ENCODE results near the gene ZNF536. TPM values are rescaled to one million over a fixed set of nuclear protein-coding genes. Genes with fewer than 3 reads are reported as not detected.

The ZNF536 gene
- total RNA-seq, 1 experiment from 2014 or later = not detected

DNA sequence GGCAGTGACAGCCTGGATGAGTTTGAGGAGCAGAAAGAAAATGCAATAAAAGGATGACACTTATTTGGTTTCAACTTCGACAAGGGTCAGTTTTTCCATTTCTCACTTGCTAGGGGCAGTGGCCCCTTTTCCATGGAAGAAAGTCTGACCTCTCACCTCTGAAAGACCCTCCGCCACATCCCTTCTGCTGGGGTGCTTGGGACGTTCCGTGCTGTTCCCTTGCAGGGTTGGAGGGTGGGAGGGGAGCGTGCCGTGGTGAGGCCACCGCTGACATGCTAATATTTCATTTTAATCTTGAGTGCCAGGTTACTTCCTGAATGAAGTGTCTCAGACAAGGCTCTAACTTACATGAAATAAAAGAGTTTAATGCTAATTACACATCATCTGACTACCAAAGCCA, 5.2 kb upstream of the ZNF536 start:
- no peaks in the 10 kb centered on the region for H3K9me3 ChIP-seq (ENCODE audit: control insufficient read depth, low read depth, low read length)
- Mint-ChIP-seq H3K9me3 (no peaks in the 10 kb centered on the region; a peak in 1 of 5 replicates), H3K27ac (peak overlapping the region in 1 of 3 experiments; percentile 45; a peak in 1 of 7 replicates), H3K4me3 (no peak overlapping the region), H3K4me1 (peaks cover 21 to 23% of the 10 kb centered on the region in 2 experiments), H3K27me3 (ENCODE audit: low read depth) (peaks cover 15% of the 10 kb centered on the region), H3K36me3 (ENCODE audit: insufficient read depth in 1 of 3, low read depth in 3 of 3) (no peaks in the 10 kb centered on the region)
- H3K14ac ChIP-seq (ENCODE audit: insufficient read depth, low read length) = no peak overlapping the region
- no peak overlapping the region for H3K18ac ChIP-seq (ENCODE audit: insufficient read length, low read depth, low read length)
- no peak overlapping the region for H2BK15ac ChIP-seq (ENCODE audit: low read depth, low read length)
- H4K20me1 ChIP-seq (ENCODE audit: control insufficient read depth, insufficient read depth, insufficient read length) = no peaks in the 10 kb centered on the region
- H3K4ac ChIP-seq (ENCODE audit: low read depth, low read length) = no peak overlapping the region
- no peak overlapping the region for H3K23ac ChIP-seq (ENCODE audit: insufficient read length, low read depth, low read length)
- no peaks in the 10 kb centered on the region for H3K23me2 ChIP-seq (ENCODE audit: insufficient read length, low read depth, low read length, poor library complexity, severe bottlenecking)
- H3K4me1 ChIP-seq (ENCODE audit: insufficient read depth, low read length) = peaks cover 2% of the 10 kb centered on the region; the same call in 1 of the 2 replicates
- H3K79me2 ChIP-seq (ENCODE audit: insufficient read depth, low read length) = no peaks in the 10 kb centered on the region
- H3T11ph ChIP-seq (ENCODE audit: low read length) = no peak overlapping the region
- H3K27ac ChIP-seq (ENCODE audit: insufficient read length, low read depth, low read length) = no peak overlapping the region
- H4K91ac ChIP-seq (ENCODE audit: insufficient read length, low read depth, low read length) = no peak overlapping the region
- no CpG with 5 or more reads among the region's 7 CpGs for WGBS (ENCODE audit: extremely low coverage, insufficient read length, low lambda C conversion rate)
- no peak overlapping the region for H2BK20ac ChIP-seq (ENCODE audit: low read depth, low read length, poor library complexity, severe bottlenecking)
- H2BK12ac ChIP-seq (ENCODE audit: insufficient read length, low read depth, low read length) = no peak overlapping the region
- no peak overlapping the region for H3K56ac ChIP-seq (ENCODE audit: insufficient read length, low read depth, low read length)
- H3K79me1 ChIP-seq (ENCODE audit: insufficient read depth, low read depth, low read length, poor library complexity, severe bottlenecking) = no peaks in the 10 kb centered on the region
- H3K9ac ChIP-seq (ENCODE audit: extremely low read depth, insufficient read length, low read length) = no peak overlapping the region
- H2AFZ ChIP-seq (ENCODE audit: low read length) = no peak overlapping the region
- no peak overlapping the region for H2BK5ac ChIP-seq (ENCODE audit: insufficient read length, low read length)
- H2AK5ac ChIP-seq (ENCODE audit: insufficient read length, low read length) = no peak overlapping the region
- H3K27me3 ChIP-seq (ENCODE audit: insufficient read depth, low read length) = no peaks in the 10 kb centered on the region
- DNase-seq = no peak
- no peak overlapping the region for H4K5ac ChIP-seq (ENCODE audit: insufficient read length, low read depth, low read length)
- H2BK120ac ChIP-seq (ENCODE audit: low read depth, low read length, poor library complexity, severe bottlenecking) = no peak overlapping the region
- TF ChIP-seq, protein P1, sequence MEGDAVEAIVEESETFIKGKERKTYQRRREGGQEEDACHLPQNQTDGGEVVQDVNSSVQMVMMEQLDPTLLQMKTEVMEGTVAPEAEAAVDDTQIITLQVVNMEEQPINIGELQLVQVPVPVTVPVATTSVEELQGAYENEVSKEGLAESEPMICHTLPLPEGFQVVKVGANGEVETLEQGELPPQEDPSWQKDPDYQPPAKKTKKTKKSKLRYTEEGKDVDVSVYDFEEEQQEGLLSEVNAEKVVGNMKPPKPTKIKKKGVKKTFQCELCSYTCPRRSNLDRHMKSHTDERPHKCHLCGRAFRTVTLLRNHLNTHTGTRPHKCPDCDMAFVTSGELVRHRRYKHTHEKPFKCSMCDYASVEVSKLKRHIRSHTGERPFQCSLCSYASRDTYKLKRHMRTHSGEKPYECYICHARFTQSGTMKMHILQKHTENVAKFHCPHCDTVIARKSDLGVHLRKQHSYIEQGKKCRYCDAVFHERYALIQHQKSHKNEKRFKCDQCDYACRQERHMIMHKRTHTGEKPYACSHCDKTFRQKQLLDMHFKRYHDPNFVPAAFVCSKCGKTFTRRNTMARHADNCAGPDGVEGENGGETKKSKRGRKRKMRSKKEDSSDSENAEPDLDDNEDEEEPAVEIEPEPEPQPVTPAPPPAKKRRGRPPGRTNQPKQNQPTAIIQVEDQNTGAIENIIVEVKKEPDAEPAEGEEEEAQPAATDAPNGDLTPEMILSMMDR (conservative IDR thresholded peaks at IDR 0.05) = no peak
- no peak overlapping the region for H3K4me2 ChIP-seq (ENCODE audit: insufficient read depth, insufficient read length, low read length)
- no peak overlapping the region for H4K8ac ChIP-seq (replicated peaks; ENCODE audit: insufficient read length, low read depth, low read length)

All from H9 (cell line).